Breast epithelium (tissue), 3 donors: ENCODE results near the gene HOXD1.

ENCODE experiments used
- CTCF ChIP-seq, 3 donors: fragments of 450-650 bp; IDR thresholded peaks; one replicate each; pipeline ENCODE4 v1.5.1; 2016 to 2017; ENCODE audit warnings: antibody characterized with exemption in 3 of 3, mild to moderate bottlenecking in 3 of 3, moderate library complexity in 3 of 3
- POLR2A ChIP-seq: fragments of 450-650 bp; IDR thresholded peaks from one replicate; pipeline ENCODE4 v1.6.1; 2016; ENCODE audit warnings: antibody characterized with exemption, mild to moderate bottlenecking, moderate library complexity

- TF ChIP-seq POLR2A (no peak), CTCF (IDR thresholded peaks at IDR 0.05) (no peak)
Observed at GRCh38 chr2:176199902-176200301, 11.4 kb downstream of the HOXD1 start.
